Activated naive CD8-positive, alpha-beta T cell treated with anti-CD3 and anti-CD28 coated beads, Interleukin-2, amount 50 U/mL, for 24 hours (primary cell): ENCODE measurements around the gene FAM174C.
"Not testable (repeated sequence)": the region's sequence is repeated elsewhere in the genome, so short reads cannot be mapped to it uniquely, and the experiment has no call there.

Source experiments
- ATAC-seq: fragments of 150-1000 bp; cut with Tn5 transposase; one replicate; pipeline ENCODE4 v1.10.0; 2021
- DNase-seq: peaks from one replicate; pipeline ENCODE4 v3.0.0; 2021
- H3K27ac Mint-ChIP-seq: one replicate; pipeline ENCODE4 v1.8.0; 2021; ENCODE audit warnings: mild to moderate bottlenecking, mixed read lengths
- H3K27me3 Mint-ChIP-seq: one replicate; pipeline ENCODE4 v1.8.0; 2021; ENCODE audit warnings: mixed read lengths
- H3K36me3 Mint-ChIP-seq: one replicate; pipeline ENCODE4 v1.8.0; 2021; ENCODE audit warnings: low read depth, mixed read lengths
- H3K4me1 Mint-ChIP-seq: one replicate; pipeline ENCODE4 v1.8.0; 2021; ENCODE audit warnings: mixed read lengths
- H3K4me3 Mint-ChIP-seq: one replicate; pipeline ENCODE4 v1.8.0; 2021; ENCODE audit warnings: mild to moderate bottlenecking, moderate library complexity, mixed read lengths
- H3K9me3 Mint-ChIP-seq: one replicate; pipeline ENCODE4 v1.8.0; 2021; ENCODE audit warnings: mixed read lengths

Gene FAM174C

GRCh38 chr19:1312767-1313694, 37.7 kb downstream of the FAM174C start:
- Mint-ChIP-seq H3K4me3 (no peak overlapping the region), H3K27me3 (peaks cover 24% of the 10 kb centered on the region), H3K36me3 (no peaks in the 10 kb centered on the region), H3K9me3 (no peaks in the 10 kb centered on the region), H3K27ac (no peak overlapping the region), H3K4me1 (no peaks in the 10 kb centered on the region)
- ATAC-seq, result no peak
- DNase-seq, result no peak

- H3K27ac Mint-ChIP-seq, result no peak overlapping the region
- H3K27me3 Mint-ChIP-seq, result peaks cover 29% of the 10 kb centered on the region
- no peak for DNase-seq
- H3K4me3 Mint-ChIP-seq, result no peak overlapping the region
- no peaks in the 10 kb centered on the region for H3K36me3 Mint-ChIP-seq
- no peaks in the 10 kb centered on the region for H3K9me3 Mint-ChIP-seq
- no peaks in the 10 kb centered on the region for H3K4me1 Mint-ChIP-seq
- no peak for ATAC-seq
Observed at GRCh38 chr19:1313695-1314613, 38.6 kb downstream of the FAM174C start.

- peaks cover 31% of the 10 kb centered on the region for H3K27me3 Mint-ChIP-seq
- DNase-seq (peak; percentile 51), ATAC-seq (peak; percentile 55)
- no peak overlapping the region for H3K27ac Mint-ChIP-seq
- no peaks in the 10 kb centered on the region for H3K4me1 Mint-ChIP-seq
- no peaks in the 10 kb centered on the region for H3K36me3 Mint-ChIP-seq
- H3K9me3 Mint-ChIP-seq, result no peaks in the 10 kb centered on the region
- H3K4me3 Mint-ChIP-seq, result no peak overlapping the region
Observed at GRCh38 chr19:1315470-1316166, 40.3 kb downstream of the FAM174C start.

GRCh38 chr19:1316466-1316865, 41.1 kb downstream of the FAM174C start:
- ATAC-seq (no peak), DNase-seq (no peak)
- H3K4me1 Mint-ChIP-seq, result no peaks in the 10 kb centered on the region
- H3K36me3 Mint-ChIP-seq, result no peaks in the 10 kb centered on the region
- peaks cover 35% of the 10 kb centered on the region for H3K27me3 Mint-ChIP-seq
- no peak overlapping the region for H3K27ac Mint-ChIP-seq
- no peaks in the 10 kb centered on the region for H3K9me3 Mint-ChIP-seq
- no peak overlapping the region for H3K4me3 Mint-ChIP-seq

- Mint-ChIP-seq H3K36me3 (no peaks in the 10 kb centered on the region), H3K27ac (no peak overlapping the region), H3K4me1 (no peaks in the 10 kb centered on the region), H3K4me3 (no peak overlapping the region), H3K9me3 (no peaks in the 10 kb centered on the region), H3K27me3 (peaks cover 37% of the 10 kb centered on the region)
- no peak for DNase-seq
- ATAC-seq, result no peak
Observed at GRCh38 chr19:1317274-1318003, 42.1 kb downstream of the FAM174C start.

GRCh38 chr19:1318678-1319471, 43.5 kb downstream of the FAM174C start:
- DNase-seq, result no peak
- Mint-ChIP-seq H3K4me3 (no peak overlapping the region), H3K9me3 (no peaks in the 10 kb centered on the region), H3K27ac (no peak overlapping the region), H3K27me3 (peaks cover 42% of the 10 kb centered on the region), H3K4me1 (peaks cover under 1% of the 10 kb centered on the region), H3K36me3 (no peaks in the 10 kb centered on the region)
- ATAC-seq, result no peak

- H3K27me3 Mint-ChIP-seq, result peaks cover 50% of the 10 kb centered on the region
- not testable (repeated sequence) for DNase-seq, ATAC-seq, H3K9me3 Mint-ChIP-seq, H3K27ac Mint-ChIP-seq, H3K36me3 Mint-ChIP-seq, H3K4me3 Mint-ChIP-seq, H3K4me1 Mint-ChIP-seq
Observed at GRCh38 chr19:1320282-1320650, 44.9 kb downstream of the FAM174C start.

- H3K4me3 Mint-ChIP-seq, result no peak overlapping the region
Observed at GRCh38 chr19:1321539-1321938, 46.2 kb downstream of the FAM174C start.

GRCh38 chr19:1322198-1322981, 47.1 kb downstream of the FAM174C start:
- H3K9me3 Mint-ChIP-seq, result no peaks in the 10 kb centered on the region
- H3K27ac Mint-ChIP-seq, result no peak overlapping the region
- H3K4me3 Mint-ChIP-seq, result no peak overlapping the region
- no peak for ATAC-seq
- no peaks in the 10 kb centered on the region for H3K36me3 Mint-ChIP-seq
- H3K4me1 Mint-ChIP-seq, result peaks cover 2% of the 10 kb centered on the region
- no peak for DNase-seq
- H3K27me3 Mint-ChIP-seq, result peaks cover 43% of the 10 kb centered on the region

More at GRCh38 chr19:1321539-1321938, 46.2 kb downstream of the FAM174C start:
- peaks cover 2% of the 10 kb centered on the region for H3K4me1 Mint-ChIP-seq
- no peaks in the 10 kb centered on the region for H3K9me3 Mint-ChIP-seq
- ATAC-seq (no peak), DNase-seq (no peak)
- no peak overlapping the region for H3K27ac Mint-ChIP-seq
- H3K36me3 Mint-ChIP-seq, result no peaks in the 10 kb centered on the region
- H3K27me3 Mint-ChIP-seq, result peaks cover 49% of the 10 kb centered on the region

GRCh38 chr19:1324249-1324805, 49.0 kb downstream of the FAM174C start:
- Mint-ChIP-seq H3K4me3 (no peak overlapping the region), H3K27me3 (peaks cover 35% of the 10 kb centered on the region), H3K4me1 (peaks cover 2% of the 10 kb centered on the region), H3K27ac (no peak overlapping the region), H3K36me3 (no peaks in the 10 kb centered on the region), H3K9me3 (no peaks in the 10 kb centered on the region)
- no peak for ATAC-seq
- DNase-seq, result no peak

GRCh38 chr19:1324806-1325567, 49.7 kb downstream of the FAM174C start:
- Mint-ChIP-seq H3K9me3 (no peaks in the 10 kb centered on the region), H3K4me1 (peaks cover 2% of the 10 kb centered on the region), H3K36me3 (no peaks in the 10 kb centered on the region), H3K4me3 (peak overlapping the region; percentile 24), H3K27ac (no peak overlapping the region), H3K27me3 (peaks cover 36% of the 10 kb centered on the region)
- DNase-seq (peak; percentile 64), ATAC-seq (peak; percentile 87)
